GM12874 (cell line): Measurements from ENCODE around the gene TRPC6.

Experiments used
- TF ChIP-seq, protein P1 (sequence below): IDR thresholded peaks from 2 replicates; pipeline ENCODE4 v1.5.1; 2011; ENCODE audit warnings: low read depth, mild to moderate bottlenecking, control low read depth, low read length, moderate library complexity; ENCODE audit not compliant: insufficient read depth

The TRPC6 gene

DNA sequence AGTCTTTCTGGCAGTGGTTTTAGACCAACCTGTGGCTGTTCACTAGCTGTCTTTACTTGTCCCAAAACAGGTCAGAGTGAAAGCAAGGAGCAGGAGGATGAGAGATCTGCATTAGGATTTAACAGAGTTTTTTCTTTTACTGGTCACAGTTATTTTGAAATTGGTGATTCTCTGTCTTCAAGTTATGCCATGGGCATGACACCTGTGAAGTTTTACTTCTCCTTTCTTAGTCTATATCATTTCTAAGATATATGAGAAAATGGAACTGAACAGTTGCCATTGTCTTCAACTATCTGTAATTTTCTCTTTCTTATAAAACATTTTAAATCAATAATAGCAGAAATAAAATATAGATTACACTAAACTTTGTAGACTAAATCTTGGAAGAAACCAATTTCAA lies 60.6 kb downstream of the TRPC6 start:
- TF ChIP-seq, protein P1, sequence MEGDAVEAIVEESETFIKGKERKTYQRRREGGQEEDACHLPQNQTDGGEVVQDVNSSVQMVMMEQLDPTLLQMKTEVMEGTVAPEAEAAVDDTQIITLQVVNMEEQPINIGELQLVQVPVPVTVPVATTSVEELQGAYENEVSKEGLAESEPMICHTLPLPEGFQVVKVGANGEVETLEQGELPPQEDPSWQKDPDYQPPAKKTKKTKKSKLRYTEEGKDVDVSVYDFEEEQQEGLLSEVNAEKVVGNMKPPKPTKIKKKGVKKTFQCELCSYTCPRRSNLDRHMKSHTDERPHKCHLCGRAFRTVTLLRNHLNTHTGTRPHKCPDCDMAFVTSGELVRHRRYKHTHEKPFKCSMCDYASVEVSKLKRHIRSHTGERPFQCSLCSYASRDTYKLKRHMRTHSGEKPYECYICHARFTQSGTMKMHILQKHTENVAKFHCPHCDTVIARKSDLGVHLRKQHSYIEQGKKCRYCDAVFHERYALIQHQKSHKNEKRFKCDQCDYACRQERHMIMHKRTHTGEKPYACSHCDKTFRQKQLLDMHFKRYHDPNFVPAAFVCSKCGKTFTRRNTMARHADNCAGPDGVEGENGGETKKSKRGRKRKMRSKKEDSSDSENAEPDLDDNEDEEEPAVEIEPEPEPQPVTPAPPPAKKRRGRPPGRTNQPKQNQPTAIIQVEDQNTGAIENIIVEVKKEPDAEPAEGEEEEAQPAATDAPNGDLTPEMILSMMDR = no peak

DNA sequence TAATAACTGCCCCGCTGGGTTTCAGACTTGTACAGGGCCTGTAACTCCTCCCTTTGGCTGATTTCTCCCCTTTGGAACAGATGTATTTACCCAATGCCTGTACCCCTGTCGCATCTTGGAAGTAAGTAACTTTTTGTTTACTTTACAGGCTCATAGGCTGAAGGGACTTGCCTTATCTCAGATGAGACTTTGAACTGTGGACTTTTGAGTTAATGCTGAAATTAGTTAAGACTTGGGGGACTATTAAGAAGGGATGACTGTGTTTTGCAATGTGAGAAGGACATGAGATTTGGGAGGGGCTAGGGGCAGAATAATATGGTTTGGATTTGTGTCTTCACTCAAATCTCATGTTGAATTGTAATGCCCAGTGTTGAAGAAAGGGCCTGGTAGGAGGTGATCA lies 62.0 kb downstream of the TRPC6 start:
- TF ChIP-seq, protein P1 = no peak

DNA sequence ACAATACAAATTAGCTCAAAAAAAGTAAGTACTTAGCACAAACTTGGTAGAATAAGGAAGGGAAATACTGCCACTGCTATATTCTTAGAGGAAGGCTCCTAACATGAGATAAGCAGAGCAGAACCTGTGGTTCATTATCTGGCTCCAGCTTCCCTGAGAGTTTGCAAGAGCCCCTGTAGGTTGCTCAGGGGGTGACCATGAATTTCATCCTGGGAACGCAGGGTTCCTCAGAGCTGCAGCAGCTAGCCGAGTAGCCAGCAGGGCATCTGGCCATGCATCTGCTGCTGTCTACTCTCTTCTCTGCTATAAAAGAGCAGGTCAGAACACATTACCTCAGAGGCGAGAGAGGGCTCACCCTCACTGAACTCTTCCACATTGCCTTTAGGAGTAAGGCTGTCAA lies 67.3 kb downstream of the TRPC6 start:
- TF ChIP-seq, protein P1 = no peak

DNA sequence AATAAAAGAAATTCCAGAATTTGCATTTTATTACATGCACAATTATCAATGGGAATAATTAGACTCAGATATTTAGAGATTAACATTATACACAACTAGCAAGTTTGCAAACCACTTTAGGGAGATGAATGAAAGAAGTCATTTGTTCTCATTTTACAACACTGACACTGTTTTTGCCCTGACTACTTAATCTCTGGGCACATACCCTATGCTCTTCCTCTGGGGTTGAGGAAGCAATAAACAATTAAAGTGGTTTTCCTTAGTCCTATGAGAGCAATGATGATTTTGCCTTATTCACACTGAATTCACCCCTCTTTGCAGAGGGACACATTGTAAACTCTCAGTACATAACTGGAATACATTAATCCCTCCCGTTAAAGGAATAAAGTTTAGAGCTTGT lies 72.7 kb downstream of the TRPC6 start:
- TF ChIP-seq, protein P1 = no peak

DNA sequence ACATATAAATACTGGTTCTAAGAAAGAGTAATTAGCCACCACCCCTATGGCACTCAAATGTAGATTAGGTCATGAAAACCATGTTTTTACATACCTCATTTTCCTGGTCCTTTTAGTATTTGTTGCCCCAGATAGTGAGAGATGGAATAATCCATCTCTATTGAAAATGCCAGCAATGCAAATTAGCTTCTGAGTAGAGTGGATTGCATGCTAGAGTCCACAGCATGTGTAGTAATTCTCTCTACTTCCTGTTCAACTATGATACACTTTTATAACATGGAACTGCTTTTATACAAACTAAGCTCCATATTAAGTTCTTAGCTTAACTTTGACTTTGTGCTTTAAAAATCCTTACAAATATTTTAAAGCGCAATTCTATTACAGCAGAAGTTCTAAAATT lies 73.2 kb downstream of the TRPC6 start:
- TF ChIP-seq, protein P1 = no peak

DNA sequence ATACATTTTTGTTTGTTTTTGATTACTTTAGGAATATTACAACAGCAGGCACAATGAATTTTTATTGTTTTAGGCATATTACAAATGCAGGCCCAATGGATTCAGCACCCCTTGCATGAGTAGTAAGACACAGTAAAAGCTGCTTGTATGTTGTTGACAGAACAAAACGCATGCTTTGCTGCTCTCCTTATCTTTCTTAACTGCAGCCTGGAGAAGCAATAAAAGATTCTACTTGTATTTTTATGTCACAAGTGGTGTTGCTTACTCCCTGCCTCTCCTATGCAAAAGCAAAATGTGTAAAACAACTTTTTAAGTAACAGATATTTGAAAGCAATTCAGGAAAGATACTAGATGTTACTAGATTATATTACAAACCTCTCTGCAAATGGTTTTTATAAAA lies 73.9 kb downstream of the TRPC6 start:
- TF ChIP-seq, protein P1 = no peak

DNA sequence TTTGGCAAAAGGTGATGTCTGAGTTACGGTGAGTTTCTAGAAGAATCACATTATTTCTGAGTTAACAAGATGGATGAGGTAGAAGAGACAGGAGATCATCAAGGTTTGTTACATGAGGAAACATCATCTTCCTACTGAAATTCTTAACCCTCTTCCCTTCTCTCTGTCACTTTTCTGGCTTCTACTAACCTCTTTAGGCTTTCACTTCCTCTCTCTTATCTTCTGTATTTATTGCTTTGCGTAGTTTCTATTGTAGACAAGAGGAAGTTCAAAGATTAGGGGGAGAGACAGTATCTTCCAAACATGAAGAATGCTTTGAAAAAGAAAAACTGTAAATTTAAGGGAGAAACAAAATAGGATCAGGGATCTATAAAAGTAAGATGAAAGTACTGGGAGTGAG lies 75.4 kb downstream of the TRPC6 start:
- TF ChIP-seq, protein P1 = no peak

DNA sequence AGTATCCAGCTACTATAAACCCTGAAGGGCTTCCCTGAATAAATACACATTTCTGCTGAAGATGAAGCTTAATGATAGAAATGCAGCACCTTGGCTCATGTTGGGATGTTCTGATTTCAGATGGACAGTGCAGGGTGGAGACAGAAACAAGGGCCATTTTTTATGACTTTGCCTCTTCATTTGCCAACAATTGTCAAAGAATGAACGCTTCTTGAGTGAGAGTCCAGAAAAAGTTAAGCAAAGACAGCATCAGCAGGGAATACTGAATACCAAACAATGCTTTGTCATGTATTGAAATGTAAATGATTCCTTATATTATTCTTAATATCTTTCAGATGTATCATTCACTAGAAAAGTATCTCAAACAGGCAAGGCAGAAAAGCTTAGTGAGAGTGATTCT lies 84.9 kb downstream of the TRPC6 start:
- TF ChIP-seq, protein P1 = no peak
